ENCODE results near the gene RANBP3L.

DNA sequence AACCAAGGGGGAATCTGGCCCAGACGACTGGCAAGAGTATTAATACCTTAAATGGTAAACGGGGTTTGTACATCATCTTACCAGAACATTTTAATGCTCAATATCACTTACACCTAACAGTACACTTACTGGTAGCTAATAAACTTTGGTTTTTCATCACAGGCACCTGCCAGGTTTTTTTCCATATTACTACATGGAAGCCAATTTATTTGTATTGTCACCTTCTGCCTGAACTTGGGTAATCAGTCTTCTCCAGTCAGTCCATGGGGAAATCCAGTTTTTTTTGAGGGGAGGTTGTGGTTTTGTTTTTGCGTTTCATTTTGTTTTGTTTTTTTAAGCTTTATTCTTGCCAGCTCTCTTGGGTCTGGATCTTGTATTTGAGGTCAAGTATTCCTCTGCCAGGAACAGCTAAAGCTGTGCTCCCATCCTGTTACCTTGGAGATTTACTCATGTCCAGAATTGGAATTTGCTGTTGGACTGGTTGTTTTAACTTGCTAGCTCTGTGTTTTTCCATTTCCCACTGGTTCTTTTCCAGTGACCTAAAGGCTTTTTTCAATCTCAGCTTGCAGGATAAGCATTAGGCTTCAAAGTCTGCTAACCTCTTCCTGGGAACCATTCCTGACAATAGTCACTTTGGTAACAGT is 48.9 kb downstream of the RANBP3L start:
- TF ChIP-seq, protein P1, sequence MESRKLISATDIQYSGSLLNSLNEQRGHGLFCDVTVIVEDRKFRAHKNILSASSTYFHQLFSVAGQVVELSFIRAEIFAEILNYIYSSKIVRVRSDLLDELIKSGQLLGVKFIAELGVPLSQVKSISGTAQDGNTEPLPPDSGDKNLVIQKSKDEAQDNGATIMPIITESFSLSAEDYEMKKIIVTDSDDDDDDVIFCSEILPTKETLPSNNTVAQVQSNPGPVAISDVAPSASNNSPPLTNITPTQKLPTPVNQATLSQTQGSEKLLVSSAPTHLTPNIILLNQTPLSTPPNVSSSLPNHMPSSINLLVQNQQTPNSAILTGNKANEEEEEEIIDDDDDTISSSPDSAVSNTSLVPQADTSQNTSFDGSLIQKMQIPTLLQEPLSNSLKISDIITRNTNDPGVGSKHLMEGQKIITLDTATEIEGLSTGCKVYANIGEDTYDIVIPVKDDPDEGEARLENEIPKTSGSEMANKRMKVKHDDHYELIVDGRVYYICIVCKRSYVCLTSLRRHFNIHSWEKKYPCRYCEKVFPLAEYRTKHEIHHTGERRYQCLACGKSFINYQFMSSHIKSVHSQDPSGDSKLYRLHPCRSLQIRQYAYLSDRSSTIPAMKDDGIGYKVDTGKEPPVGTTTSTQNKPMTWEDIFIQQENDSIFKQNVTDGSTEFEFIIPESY (IDR thresholded peaks at IDR 0.05), result no peak
- no peak for TF ChIP-seq CTCF (IDR thresholded peaks at IDR 0.05; ENCODE audit: low read depth, low read length, missing input control)
- no peak for TF ChIP-seq MAX (IDR thresholded peaks at IDR 0.05)

Measured in liver (tissue), 2 donors.